ENCODE results near the gene YLPM1.

YLPM1 gene

DNA sequence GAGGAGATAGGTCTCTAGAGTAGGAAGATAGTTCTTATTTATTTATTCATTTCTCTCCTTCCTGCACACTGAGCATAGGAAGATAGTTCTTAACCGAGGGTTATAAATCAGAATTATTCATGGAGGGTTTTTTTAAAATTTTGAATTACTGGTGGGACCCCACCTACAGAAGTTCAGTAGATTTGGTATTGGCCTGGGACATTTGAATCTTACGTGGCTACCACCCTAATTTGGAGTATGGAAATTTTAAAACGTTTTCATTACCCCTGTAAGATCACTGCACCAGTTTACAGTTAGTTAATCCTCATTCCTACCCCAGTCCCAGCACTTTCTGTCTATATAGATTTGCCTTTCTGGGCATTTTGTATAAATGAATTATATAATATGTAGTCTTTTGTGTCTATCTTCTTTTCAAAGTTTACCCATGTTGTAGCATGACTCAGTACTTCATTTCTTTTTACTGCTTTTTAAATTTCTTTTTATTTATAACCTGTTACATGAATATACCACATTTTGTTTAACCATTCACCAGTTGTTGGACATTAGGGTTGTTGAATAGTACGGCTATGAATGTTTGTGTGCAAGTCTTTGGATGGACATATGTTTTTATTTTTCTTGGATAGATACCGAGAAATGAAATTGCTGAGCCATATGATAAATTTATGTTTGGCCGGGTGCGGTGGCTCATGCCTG, 44.9 kb downstream of the YLPM1 start:
- intact Hi-C loops (cut with micrococcal nuclease) = no loop called here
- H3K36me3 Mint-ChIP-seq (ENCODE audit: low read depth) = peaks cover 88% of the 10 kb centered on the region
- H3K27me3 Mint-ChIP-seq = no peaks in the 10 kb centered on the region
- no peak overlapping the region for H3K4me3 Mint-ChIP-seq
- no peaks in the 10 kb centered on the region for H3K4me1 Mint-ChIP-seq (ENCODE audit: low read depth)
- no peak overlapping the region for H3K27ac Mint-ChIP-seq
- H3K9me3 Mint-ChIP-seq = no peaks in the 10 kb centered on the region

DNA sequence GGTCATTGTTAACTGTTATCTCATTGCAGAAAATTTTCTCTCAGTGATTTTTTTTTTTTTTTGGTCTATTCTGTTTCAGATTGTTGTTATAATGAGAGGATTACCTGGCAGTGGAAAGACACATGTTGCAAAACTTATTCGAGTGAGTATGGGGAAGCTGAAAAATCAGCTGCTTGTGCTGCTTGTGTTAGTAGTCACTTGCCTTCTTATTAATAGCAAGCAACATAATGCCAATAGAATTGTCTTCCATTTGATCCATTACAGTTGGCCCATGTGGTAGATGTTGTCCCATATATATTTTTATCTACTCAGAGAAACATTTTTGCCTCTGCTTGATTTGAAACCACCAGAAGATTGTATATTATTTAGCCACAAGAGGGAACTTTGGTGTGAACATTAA, 53.0 kb downstream of the YLPM1 start:
- no peak overlapping the region for H3K4me3 Mint-ChIP-seq
- no peaks in the 10 kb centered on the region for H3K27me3 Mint-ChIP-seq
- no peaks in the 10 kb centered on the region for H3K4me1 Mint-ChIP-seq (ENCODE audit: low read depth)
- H3K36me3 Mint-ChIP-seq (ENCODE audit: low read depth) = peaks cover 97% of the 10 kb centered on the region
- no peak overlapping the region for H3K27ac Mint-ChIP-seq
- no peaks in the 10 kb centered on the region for H3K9me3 Mint-ChIP-seq
- intact Hi-C loops (cut with micrococcal nuclease) = no loop called here

DNA sequence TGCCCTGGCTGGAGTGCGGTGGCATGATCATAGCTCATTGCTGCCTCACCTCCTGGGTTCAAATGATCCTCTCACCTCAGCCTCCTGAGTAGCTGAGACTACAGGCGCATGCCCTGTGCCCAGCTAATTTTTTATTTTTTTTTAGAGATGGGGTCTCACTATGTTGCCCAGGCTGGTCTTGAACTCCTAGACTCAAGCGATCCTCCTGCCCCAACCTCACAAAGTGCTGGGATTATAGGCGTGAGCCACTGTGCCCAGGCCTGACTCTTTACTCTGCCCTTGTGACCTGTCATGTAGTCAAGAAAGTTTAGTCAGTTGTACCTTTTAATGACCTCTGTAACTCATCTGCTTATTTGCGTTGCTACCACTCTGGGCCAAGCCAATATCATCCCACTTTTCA, 57.2 kb downstream of the YLPM1 start:
- Mint-ChIP-seq H3K27ac (no peak overlapping the region), H3K27me3 (no peaks in the 10 kb centered on the region), H3K4me3 (no peak overlapping the region), H3K36me3 (ENCODE audit: low read depth) (peaks cover 62% of the 10 kb centered on the region), H3K4me1 (ENCODE audit: low read depth) (no peaks in the 10 kb centered on the region), H3K9me3 (no peaks in the 10 kb centered on the region)
- intact Hi-C loops (cut with micrococcal nuclease) = no loop called here

DNA sequence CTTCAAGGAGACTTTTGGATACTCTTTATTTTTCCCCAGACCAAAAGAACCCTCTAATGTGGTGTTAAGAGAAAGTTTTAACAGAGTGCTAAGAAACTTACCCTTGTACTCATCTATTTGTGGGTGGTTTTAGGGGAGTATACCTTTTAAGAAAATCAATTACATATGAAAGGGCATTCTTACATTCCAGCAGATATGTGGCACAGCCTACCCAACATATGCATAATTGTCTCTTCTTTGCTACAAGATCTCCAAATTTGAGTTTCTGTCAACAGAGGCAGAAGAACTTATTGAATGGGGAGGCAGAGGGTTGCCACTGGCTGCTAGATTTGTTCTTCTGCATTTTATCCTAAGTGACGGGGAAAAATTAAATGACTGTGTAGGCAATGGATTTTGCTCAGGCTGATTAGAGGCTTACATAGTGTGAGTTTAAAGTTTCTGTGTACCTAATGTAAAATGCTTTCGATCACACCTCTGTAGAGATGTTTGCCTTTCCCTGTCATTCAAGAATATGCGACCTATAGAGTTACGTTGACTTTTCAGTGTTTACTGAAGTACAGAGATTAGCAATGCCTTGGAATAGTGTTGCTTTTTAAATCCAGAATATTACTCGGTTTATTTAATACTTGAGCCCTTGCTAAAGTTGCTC, 58.3 kb downstream of the YLPM1 start:
- intact Hi-C loops (cut with micrococcal nuclease) = no loop called here
- H3K4me3 Mint-ChIP-seq = no peak overlapping the region
- no peaks in the 10 kb centered on the region for H3K9me3 Mint-ChIP-seq
- H3K36me3 Mint-ChIP-seq (ENCODE audit: low read depth) = peaks cover 53% of the 10 kb centered on the region
- H3K4me1 Mint-ChIP-seq (ENCODE audit: low read depth) = no peaks in the 10 kb centered on the region
- no peaks in the 10 kb centered on the region for H3K27me3 Mint-ChIP-seq
- no peak overlapping the region for H3K27ac Mint-ChIP-seq

DNA sequence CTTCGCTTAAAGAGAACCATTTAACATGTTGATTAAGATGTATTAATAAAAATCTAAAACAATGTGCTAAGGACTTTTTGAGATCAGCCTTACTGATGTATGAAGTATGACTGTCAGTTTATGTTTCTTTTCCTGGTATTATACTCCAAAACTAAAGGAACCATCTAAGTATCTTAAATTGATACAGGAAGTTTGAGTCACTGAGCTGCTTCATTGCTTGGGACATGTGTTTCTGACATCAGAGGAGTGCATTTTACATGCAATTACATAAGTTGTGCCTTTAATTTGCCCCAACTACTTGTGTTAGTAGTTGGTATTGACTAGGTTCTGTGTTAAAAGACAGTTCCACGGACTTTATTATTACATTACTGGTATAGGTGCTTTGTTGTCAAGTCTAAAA, 61.9 kb downstream of the YLPM1 start:
- intact Hi-C loops (cut with micrococcal nuclease) = no loop called here
- H3K27ac Mint-ChIP-seq = no peak overlapping the region
- H3K27me3 Mint-ChIP-seq = no peaks in the 10 kb centered on the region
- peaks cover 47% of the 10 kb centered on the region for H3K36me3 Mint-ChIP-seq (ENCODE audit: low read depth)
- H3K4me3 Mint-ChIP-seq = no peak overlapping the region
- H3K9me3 Mint-ChIP-seq = no peaks in the 10 kb centered on the region
- H3K4me1 Mint-ChIP-seq (ENCODE audit: low read depth) = peaks cover 9% of the 10 kb centered on the region

DNA sequence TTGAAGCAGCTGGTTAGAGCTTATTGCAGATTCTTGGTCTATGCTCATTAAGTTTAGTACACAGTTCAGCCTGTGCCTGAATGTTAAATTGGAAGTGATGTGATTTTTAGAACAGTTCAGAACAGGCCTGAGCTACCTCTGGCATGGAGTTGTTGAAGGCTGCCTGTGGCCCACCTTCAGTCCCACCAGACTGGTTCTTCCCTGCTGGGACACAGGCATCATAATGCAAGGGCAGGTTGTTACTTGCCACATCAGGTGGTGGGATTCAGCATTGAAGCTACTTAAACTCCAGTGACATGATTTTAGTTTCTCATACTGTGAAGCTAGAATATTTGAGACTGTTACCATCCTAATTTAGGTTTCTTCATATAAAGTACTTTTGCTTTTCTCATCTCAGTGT, 63.5 kb downstream of the YLPM1 start:
- Mint-ChIP-seq H3K4me3 (no peak overlapping the region), H3K36me3 (ENCODE audit: low read depth) (peaks cover 45% of the 10 kb centered on the region), H3K27ac (no peak overlapping the region), H3K9me3 (no peaks in the 10 kb centered on the region), H3K27me3 (no peaks in the 10 kb centered on the region), H3K4me1 (ENCODE audit: low read depth) (peaks cover 9% of the 10 kb centered on the region)
- intact Hi-C loops (cut with micrococcal nuclease) = no loop called here

DNA sequence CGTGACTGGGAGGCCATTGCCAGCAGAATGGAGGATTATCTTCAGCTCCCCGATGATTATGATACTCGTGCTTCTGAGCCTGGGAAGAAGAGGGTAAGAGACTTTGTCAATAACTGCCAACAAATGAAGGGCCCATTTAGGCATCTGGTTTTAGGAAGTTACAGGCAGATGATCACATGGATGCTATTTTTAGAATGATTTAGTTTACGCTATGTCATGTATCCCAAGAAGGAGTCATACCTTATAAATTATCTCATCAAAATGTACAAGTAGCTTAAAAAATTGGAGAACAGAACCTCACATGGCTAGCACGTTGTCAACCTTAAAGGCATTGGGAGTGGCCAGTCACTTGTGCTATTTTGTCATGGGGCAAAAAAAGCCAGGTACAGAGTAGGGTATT, 66.1 kb downstream of the YLPM1 start:
- Mint-ChIP-seq H3K4me1 (ENCODE audit: low read depth) (peaks cover 9% of the 10 kb centered on the region), H3K27ac (no peak overlapping the region), H3K9me3 (no peaks in the 10 kb centered on the region), H3K36me3 (ENCODE audit: low read depth) (peaks cover 43% of the 10 kb centered on the region), H3K27me3 (no peaks in the 10 kb centered on the region), H3K4me3 (no peak overlapping the region)
- intact Hi-C loops (cut with micrococcal nuclease) = no loop called here

DNA sequence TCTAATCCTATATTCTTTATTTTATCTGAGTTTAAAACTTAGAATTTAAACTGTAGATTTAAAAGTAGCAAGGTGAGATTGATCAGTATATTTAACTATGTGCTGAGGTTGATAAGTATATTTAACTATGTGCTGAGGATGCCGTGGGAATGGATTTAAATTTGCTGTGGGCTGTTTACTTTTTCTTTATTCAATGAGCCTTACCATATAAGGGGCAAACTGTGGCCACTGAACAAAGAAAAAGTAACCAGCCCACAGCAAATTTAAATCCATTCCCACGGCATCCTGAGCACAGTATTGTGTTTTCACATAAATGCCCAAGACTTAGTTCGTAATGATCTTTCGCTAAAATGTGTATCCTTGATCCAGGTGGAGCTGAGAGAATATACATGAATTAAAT, 69.7 kb downstream of the YLPM1 start:
- Mint-ChIP-seq H3K9me3 (no peaks in the 10 kb centered on the region), H3K27ac (no peak overlapping the region), H3K4me1 (ENCODE audit: low read depth) (peaks cover 15% of the 10 kb centered on the region), H3K27me3 (no peaks in the 10 kb centered on the region), H3K36me3 (ENCODE audit: low read depth) (peaks cover 52% of the 10 kb centered on the region), H3K4me3 (no peak overlapping the region)
- intact Hi-C loops (cut with micrococcal nuclease) = no loop called here

DNA sequence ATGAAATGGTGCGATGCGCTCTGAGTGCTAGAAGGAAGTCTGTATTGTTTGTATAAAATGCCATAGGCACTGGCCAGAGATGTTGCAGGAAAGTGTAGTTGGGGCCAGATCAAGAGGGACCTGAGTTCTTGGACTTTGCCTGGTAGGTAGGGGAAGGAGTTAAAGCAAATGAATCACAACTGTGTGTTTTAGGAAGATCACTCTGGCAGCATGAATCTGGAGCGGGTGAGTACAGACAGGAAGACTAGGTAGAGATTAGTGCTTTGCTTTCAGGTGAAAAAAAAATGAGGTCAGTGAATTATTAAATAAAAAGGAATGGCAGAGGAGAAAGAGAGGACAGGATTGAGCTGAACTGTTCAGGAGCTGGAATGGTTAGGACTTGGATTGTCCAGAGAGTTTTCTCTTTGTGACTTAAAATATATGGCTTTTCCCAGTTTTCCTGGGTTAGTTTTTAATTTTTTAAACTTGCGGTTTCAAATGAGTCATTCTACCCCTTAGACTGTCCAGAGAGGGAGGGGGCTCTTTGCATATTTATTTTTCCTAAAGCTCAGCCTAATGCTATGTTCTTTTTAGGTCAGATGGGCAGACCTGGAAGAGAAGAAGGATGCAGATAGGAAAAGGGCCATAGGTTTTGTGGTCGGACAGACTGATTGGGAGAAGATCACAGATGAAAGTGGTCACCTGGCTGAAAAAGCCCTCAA, 71.7 kb downstream of the YLPM1 start:
- H3K27ac Mint-ChIP-seq = no peak overlapping the region
- H3K4me3 Mint-ChIP-seq = no peak overlapping the region
- intact Hi-C loops (cut with micrococcal nuclease) = no loop called here
- H3K36me3 Mint-ChIP-seq (ENCODE audit: low read depth) = peaks cover 40% of the 10 kb centered on the region
- no peaks in the 10 kb centered on the region for H3K9me3 Mint-ChIP-seq
- H3K27me3 Mint-ChIP-seq = no peaks in the 10 kb centered on the region
- peaks cover 5% of the 10 kb centered on the region for H3K4me1 Mint-ChIP-seq (ENCODE audit: low read depth)

DNA sequence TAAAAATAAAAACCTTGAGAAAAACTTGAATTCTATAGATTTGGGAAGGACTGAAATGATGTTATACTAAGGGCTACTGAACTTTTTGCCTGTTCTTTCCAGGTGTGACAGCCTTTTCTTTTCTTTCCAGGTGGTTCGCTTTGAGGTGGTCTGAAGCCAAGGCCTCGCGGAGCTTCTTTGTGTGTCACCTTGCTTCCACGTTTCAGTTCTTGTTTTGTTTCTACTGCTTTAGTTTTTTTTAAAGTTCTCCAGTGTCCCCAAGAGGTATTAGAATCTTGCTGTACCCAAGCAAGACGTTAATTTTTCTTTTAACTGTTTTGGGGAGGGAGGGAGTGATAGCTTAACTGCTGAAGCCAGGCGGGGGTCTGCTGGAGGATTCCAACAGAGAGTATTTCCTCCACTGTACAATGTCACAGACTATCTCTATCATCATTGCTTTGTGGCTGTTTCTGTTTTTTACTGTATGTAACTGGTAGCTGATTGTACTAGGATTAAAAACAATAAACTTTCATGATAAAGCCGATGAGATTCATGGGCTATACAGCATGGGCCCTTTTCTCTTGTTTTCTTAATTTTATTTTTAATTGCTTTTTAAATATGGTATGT, 72.6 kb downstream of the YLPM1 start:
- no peaks in the 10 kb centered on the region for H3K9me3 Mint-ChIP-seq
- no peak overlapping the region for H3K4me3 Mint-ChIP-seq
- no peak overlapping the region for H3K27ac Mint-ChIP-seq
- intact Hi-C loops (cut with micrococcal nuclease) = no loop called here
- no peaks in the 10 kb centered on the region for H3K27me3 Mint-ChIP-seq
- H3K4me1 Mint-ChIP-seq (ENCODE audit: low read depth) = peaks cover 5% of the 10 kb centered on the region
- H3K36me3 Mint-ChIP-seq (ENCODE audit: low read depth) = peaks cover 40% of the 10 kb centered on the region

DNA sequence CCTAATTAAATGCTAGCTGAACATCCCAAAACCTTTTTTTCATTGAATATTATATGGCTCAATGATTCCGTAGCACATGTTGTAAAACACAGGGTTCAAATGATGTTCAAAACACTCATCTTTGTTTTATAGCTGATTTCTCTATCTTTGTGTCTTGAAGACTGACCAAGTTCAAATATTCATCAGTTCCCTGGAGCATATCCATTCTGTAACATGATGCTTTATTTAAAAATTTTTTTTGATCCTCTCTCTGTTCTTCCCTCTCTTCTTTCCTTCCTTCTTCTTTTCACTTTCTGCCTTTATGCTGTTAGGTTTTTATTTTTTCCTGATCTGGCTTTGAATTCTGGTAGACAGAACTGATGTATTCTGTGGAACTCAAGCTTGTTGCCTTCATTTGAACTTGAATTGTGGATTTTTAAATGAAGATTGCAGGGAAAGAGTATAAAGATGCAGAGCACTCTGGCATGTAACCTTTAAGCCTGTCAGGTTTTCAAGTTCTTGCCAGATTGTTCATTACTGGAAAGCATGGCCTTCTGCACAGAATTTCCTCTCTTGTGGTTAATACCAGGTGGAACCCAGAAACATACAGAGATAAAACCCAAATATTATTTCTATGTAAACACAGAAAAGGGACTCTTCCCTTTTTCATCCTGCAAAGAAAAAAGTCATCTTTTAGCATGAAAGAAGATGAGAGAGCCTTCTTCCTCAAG, 73.3 kb downstream of the YLPM1 start:
- H3K4me1 Mint-ChIP-seq (ENCODE audit: low read depth) = peaks cover 11% of the 10 kb centered on the region
- no peak overlapping the region for H3K27ac Mint-ChIP-seq
- intact Hi-C loops (cut with micrococcal nuclease) = no loop called here
- H3K36me3 Mint-ChIP-seq (ENCODE audit: low read depth) = peaks cover 35% of the 10 kb centered on the region
- no peaks in the 10 kb centered on the region for H3K9me3 Mint-ChIP-seq
- no peaks in the 10 kb centered on the region for H3K27me3 Mint-ChIP-seq
- no peak overlapping the region for H3K4me3 Mint-ChIP-seq

DNA sequence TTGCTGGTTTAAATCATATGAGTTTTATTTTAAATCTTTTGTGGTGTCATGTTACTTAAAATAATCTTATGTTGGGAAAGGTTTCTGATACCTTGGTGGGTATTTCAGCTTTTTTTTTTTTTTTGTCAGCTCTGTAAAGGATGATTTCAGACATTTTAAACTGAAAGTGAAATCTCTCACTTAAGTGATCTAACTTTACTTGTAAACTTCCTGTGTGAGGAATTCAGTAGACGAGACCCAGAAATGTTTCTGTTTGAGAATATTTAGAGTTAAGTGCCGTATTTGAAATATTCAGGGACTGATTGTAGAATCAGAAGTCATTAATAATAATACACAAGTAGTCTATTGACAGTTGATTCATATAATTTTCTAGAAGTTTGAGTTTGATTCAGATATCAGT, 75.0 kb downstream of the YLPM1 start:
- Mint-ChIP-seq H3K9me3 (no peaks in the 10 kb centered on the region), H3K4me1 (ENCODE audit: low read depth) (peaks cover 16% of the 10 kb centered on the region), H3K27me3 (no peaks in the 10 kb centered on the region), H3K4me3 (no peak overlapping the region), H3K27ac (no peak overlapping the region), H3K36me3 (ENCODE audit: low read depth) (peaks cover 35% of the 10 kb centered on the region)
- intact Hi-C loops (cut with micrococcal nuclease) = no loop called here

DNA sequence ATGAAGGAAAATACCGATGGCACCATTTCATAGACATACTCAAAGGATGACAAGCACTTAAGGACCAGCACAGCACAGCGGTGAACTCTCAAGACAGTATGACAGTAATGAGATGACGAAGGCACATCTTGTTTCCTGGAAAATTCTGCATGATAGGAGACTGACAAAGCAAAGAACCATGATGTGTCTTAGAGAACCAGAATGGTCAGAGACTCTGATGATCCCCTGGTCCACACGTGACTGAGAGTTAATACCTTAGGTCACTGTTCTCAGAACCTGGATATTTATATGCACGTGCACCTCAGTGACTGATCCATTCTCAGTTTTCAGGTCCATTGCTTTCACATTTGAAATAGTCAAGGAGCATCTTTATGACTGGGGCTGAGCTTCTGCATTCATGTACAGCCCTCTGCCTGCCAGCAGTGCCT, 77.5 kb downstream of the YLPM1 start:
- no peaks in the 10 kb centered on the region for H3K9me3 Mint-ChIP-seq
- peaks cover 21% of the 10 kb centered on the region for H3K36me3 Mint-ChIP-seq (ENCODE audit: low read depth)
- intact Hi-C loops (cut with micrococcal nuclease) = no loop called here
- H3K27me3 Mint-ChIP-seq = no peaks in the 10 kb centered on the region
- H3K4me3 Mint-ChIP-seq = no peak overlapping the region
- peaks cover 16% of the 10 kb centered on the region for H3K4me1 Mint-ChIP-seq (ENCODE audit: low read depth)
- no peak overlapping the region for H3K27ac Mint-ChIP-seq

Data from dendritic cell treated with granulocyte-macrophage colony-stimulating factor and Interleukin-4, amounts not matched to agents 40 ng/mL and 50 ng/mL, for 4 days (primary cell).